ENCODE results near the gene FOLR2. TPM values are rescaled to one million over a fixed set of nuclear protein-coding genes. Genes with fewer than 3 reads are reported as not detected.

The FOLR2 gene
- total RNA-seq, 1 experiment from 2014 or later = not detected

- no TSS peak for BruUV-seq (replicated peaks)
- in situ Hi-C loops (cut with HindIII; ENCODE audit: low pct_unique_long_range_greater_than_20kb, low sequenced_read_pairs) = no loop called here
Observed at GRCh38 chr11:72232260-72233055, 15.9 kb downstream of the FOLR2 start.

More at GRCh38 chr11:72232260-72233055, 15.9 kb downstream of the FOLR2 start:
- no peak overlapping the region for H3K27ac ChIP-seq (ENCODE audit: low read length)
- peaks cover 17% of the 10 kb centered on the region for H3K36me3 ChIP-seq (ENCODE audit: control insufficient read depth, insufficient read depth, low read length)
- intact Hi-C loops (cut with micrococcal nuclease; ENCODE audit: unreplicated experiment) = no loop called here
- DNase-seq (ENCODE audit: low read depth, low spot score) (no peak), ATAC-seq (no peak)
- POLR2A ChIA-PET = no interaction called here
- TF ChIP-seq POLR2AphosphoS5 (IDR thresholded peaks at IDR 0.05; ENCODE audit: low read depth, low read length) = no peak
- no peak for TF ChIP-seq TCF7L2 (IDR thresholded peaks at IDR 0.05; ENCODE audit: low read depth, low read length)
- no peak for TF ChIP-seq CTCF (IDR thresholded peaks at IDR 0.05)
- TF ChIP-seq SIN3A (IDR thresholded peaks at IDR 0.05; ENCODE audit: borderline replicate concordance, insufficient read depth, low read depth, low read length) = no peak
- no peak for TF ChIP-seq REST (IDR thresholded peaks at IDR 0.05; ENCODE audit: insufficient read depth in 1 of 2, low read depth in 2 of 2, low read length in 1 of 2)
- H3K4me3 ChIP-seq (ENCODE audit: low read depth in 2 of 2, low read length in 2 of 2) = no peak overlapping the region
- peaks cover 3% of the 10 kb centered on the region for H3K4me1 ChIP-seq (ENCODE audit: control insufficient read depth, insufficient read depth, low read length)
- CTCF ChIA-PET = no interaction called here
- H3K9me3 ChIP-seq (ENCODE audit: control insufficient read depth, insufficient read depth, low read depth, low read length) = no peaks in the 10 kb centered on the region
- no peaks in the 10 kb centered on the region for H3K27me3 ChIP-seq (ENCODE audit: control insufficient read depth, insufficient read depth, low read length)

Measured in Panc1 (cell line).